B cell (primary cell): ENCODE results near the gene GIMAP8. TPM values are rescaled to one million over a fixed set of nuclear protein-coding genes. Genes with fewer than 3 reads are reported as not detected.

ENCODE experiments used
- ATAC-seq: fragments of 200-7000 bp; cut with Tn5 transposase; one replicate; pipeline ENCODE4 v1.10.0; 2021; ENCODE audit warnings: low read depth, mild to moderate bottlenecking, moderate number of reproducible peaks, moderate library complexity
- CTCF ChIA-PET: fragments of 350-600 bp; sonication (Branson Sonifier 250); formaldehyde crosslinking; loops from one replicate; lab custom pipeline; 2021; ENCODE audit warnings: antibody characterized with exemption, inconsistent platforms; lab: Charles Lee
- POLR2A ChIA-PET: fragments of 350-600 bp; sonication (Branson Sonifier 250); formaldehyde crosslinking; loops from one replicate; lab custom pipeline; 2021; ENCODE audit warnings: antibody characterized with exemption; lab: Charles Lee
- DNase-seq: peaks from one replicate; pipeline ENCODE4 v3.0.0; 2013
- H2AFZ ChIP-seq: 2 replicates; pipeline ENCODE4 v1.6.1; 2012; ENCODE audit warnings: mild to moderate bottlenecking, low read depth, low read length; ENCODE audit not compliant: insufficient read depth, poor library complexity, severe bottlenecking
- H3K27ac ChIP-seq, 2 donors: 1 replicate in 1 of 2; 2 replicates in 1 of 2; pipeline ENCODE4 v1.5.1; 2012 to 2013; ENCODE audit warnings: low read length in 2 of 2, mild to moderate bottlenecking in 2 of 2, moderate library complexity in 1 of 2
- H3K27me3 ChIP-seq, 4 experiments: fragments of 200-600 bp in 1 of 4; sonication (generic) in 1 of 4; replicated peaks in 1 of 4; 1 replicate in 2 of 4; 2 replicates in 2 of 4; pipeline versions ENCODE4 v1.6.1 to v1.7.0; 2013 to 2016; ENCODE audit warnings: low read length in 3 of 4, mild to moderate bottlenecking in 2 of 4, mixed read lengths in 1 of 4, moderate library complexity in 1 of 4; ENCODE audit not compliant: insufficient read depth in 4 of 4, control insufficient read depth in 3 of 4; ENCODE audit errors: control extremely low read depth in 1 of 4
- H3K36me3 ChIP-seq, 2 experiments: replicated peaks in 1 of 2; 1 replicate in 1 of 2; 2 replicates in 1 of 2; pipeline versions ENCODE4 v1.6.1 to v1.7.1; 2013; ENCODE audit warnings: low read length in 1 of 2; ENCODE audit not compliant: insufficient read depth in 2 of 2, control insufficient read depth in 1 of 2; ENCODE audit errors: control extremely low read depth in 1 of 2, extremely low read depth in 1 of 2
- H3K4me1 ChIP-seq, 2 donors: fragments of 200-600 bp in 1 of 2; sonication (generic) in 1 of 2; 1 replicate in 1 of 2; 2 replicates in 1 of 2; pipeline versions ENCODE4 v1.5.1 to v1.6.1; 2013 to 2017; ENCODE audit warnings: low read length in 2 of 2; ENCODE audit not compliant: control insufficient read depth in 2 of 2, insufficient read depth in 2 of 2
- H3K4me2 ChIP-seq: replicated peaks from 2 replicates; pipeline ENCODE3; 2012; ENCODE audit warnings: mild to moderate bottlenecking, low read depth, low read length; ENCODE audit not compliant: poor library complexity, severe bottlenecking
- H3K4me3 ChIP-seq, 5 experiments: fragments of 200-600 bp in 1 of 5; sonication (generic) in 1 of 5; 1 replicate in 3 of 5; 2 replicates in 2 of 5; pipeline versions ENCODE4 v1.5.1 to v1.7.0; 2011 to 2016; ENCODE audit warnings: low read length in 4 of 5, mild to moderate bottlenecking in 4 of 5, low read depth in 2 of 5, control low read depth in 1 of 5, moderate library complexity in 1 of 5; ENCODE audit not compliant: insufficient read depth in 1 of 5; ENCODE audit errors: control extremely low read depth in 1 of 5, extremely low read depth in 1 of 5
- H3K79me2 ChIP-seq: fragments of 200-600 bp; sonication (generic); one replicate; pipeline ENCODE4 v1.6.0; 2016; ENCODE audit warnings: low read length; ENCODE audit not compliant: control insufficient read depth, insufficient read depth
- H3K9ac ChIP-seq: fragments of 200-600 bp; sonication (generic); 2 replicates; pipeline ENCODE4 v1.6.1; 2017; ENCODE audit warnings: mild to moderate bottlenecking, low read length, moderate library complexity
- H3K9me3 ChIP-seq, 3 donors: one replicate each; pipeline versions ENCODE4 v1.6.1 to v1.7.1; 2013; ENCODE audit warnings: low read length in 2 of 3; ENCODE audit not compliant: control insufficient read depth in 2 of 3, insufficient read depth in 1 of 3; ENCODE audit errors: control extremely low read depth in 1 of 3
- H4K20me1 ChIP-seq: 2 replicates; pipeline ENCODE4 v1.6.0; 2012; ENCODE audit warnings: mild to moderate bottlenecking, low read length; ENCODE audit not compliant: insufficient read depth, control insufficient read depth, poor library complexity, severe bottlenecking
- H3K27ac Mint-ChIP-seq: one replicate; pipeline ENCODE4 v1.8.0; 2021; ENCODE audit warnings: mixed read lengths
- H3K27me3 Mint-ChIP-seq: one replicate; pipeline ENCODE4 v1.8.0; 2021; ENCODE audit warnings: mixed read lengths
- H3K4me1 Mint-ChIP-seq: one replicate; pipeline ENCODE4 v1.8.0; 2021; ENCODE audit warnings: mixed read lengths
- H3K4me3 Mint-ChIP-seq: one replicate; pipeline ENCODE4 v1.8.0; 2021; ENCODE audit warnings: mixed read lengths
- H3K9me3 Mint-ChIP-seq: one replicate; pipeline ENCODE4 v1.8.0; 2022; ENCODE audit warnings: mixed read lengths; ENCODE audit not compliant: insufficient read depth
- EZH2 ChIP-seq: IDR thresholded peaks from 2 replicates; pipeline ENCODE4 v1.6.1; 2012; ENCODE audit warnings: borderline replicate concordance, low read depth, mild to moderate bottlenecking, moderate library complexity, low read length; ENCODE audit not compliant: insufficient read depth, poor library complexity, severe bottlenecking
- WGBS: methylation state at CpG from one replicate; pipeline ENCODE4 v1.1.5; 2013; ENCODE audit warnings: missing lambda C conversion rate; ENCODE audit not compliant: insufficient coverage; 5-methylcytosine and 5-hydroxymethylcytosine counted together
- intact Hi-C: fragments of 100-400 bp; cut with micrococcal nuclease; formaldehyde crosslinking; loops from one replicate; pipeline ENCODE4 v1.10.0; 2022
- polyA plus RNA-seq: library from polyadenylated mRNA; depleted of rRNA; stranded (reverse); fragments of >200 nt; gene quantifications from 2 replicates; pipeline ENCODE4 v1.2.3, GENCODE V29; 2012
- total RNA-seq, 2 donors: library from RNA; stranded (reverse); fragments of 120-200 nt in 1 of 2; gene quantifications; 1 replicate in 1 of 2; 2 replicates in 1 of 2; pipeline versions ENCODE4 v1.2.3 to v1.2.4, GENCODE V29; 2013 to 2022
- TF ChIP-seq, protein P1 (sequence below): fragments of 200-600 bp; IDR thresholded peaks from one replicate; pipeline ENCODE4 v1.8.0; 2022; ENCODE audit warnings: antibody characterized with exemption, mild to moderate bottlenecking

Gene GIMAP8
- total and polyA plus RNA-seq, 2 donors (not counting 1 experiment from before 2014, with no cell fraction given) = 0.34 to 0.47 TPM

DNA sequence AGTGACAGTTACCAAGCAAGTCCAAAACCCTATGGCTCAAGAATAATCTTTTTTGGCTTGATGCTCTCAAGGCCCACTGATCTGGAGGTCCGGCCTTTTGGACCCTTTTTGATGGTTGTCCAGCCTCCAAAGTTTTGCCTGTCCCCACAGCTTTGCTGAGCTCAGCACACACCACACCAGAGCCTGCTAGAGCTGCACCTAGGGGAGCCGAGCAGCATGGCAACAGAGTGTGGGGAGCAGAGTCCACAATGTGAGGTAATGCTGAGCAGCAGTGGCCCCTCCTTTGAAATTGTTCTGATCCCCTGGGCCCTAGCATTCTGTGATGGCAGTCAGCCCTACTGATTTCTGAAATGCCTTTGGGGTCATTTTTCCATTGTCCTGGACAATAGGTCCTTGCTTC, 73.6 kb downstream of the GIMAP8 start:
- Mint-ChIP-seq H3K4me1 (no peaks in the 10 kb centered on the region), H3K27ac (no peak overlapping the region), H3K9me3 (peaks cover 12% of the 10 kb centered on the region), H3K27me3 (peaks cover 7% of the 10 kb centered on the region), H3K4me3 (no peak overlapping the region)
- H3K4me2 ChIP-seq = no peak overlapping the region
- no peaks in the 10 kb centered on the region for H3K79me2 ChIP-seq
- DNase-seq = no peak
- CTCF ChIA-PET = no interaction called here
- H3K4me3 ChIP-seq = no peak overlapping the region
- H3K9me3 ChIP-seq = no peaks in the 10 kb centered on the region
- H2AFZ ChIP-seq = no peak overlapping the region
- WGBS = 100% methylated on average over 1 of the region's 2 CpGs
- H3K4me1 ChIP-seq = no peaks in the 10 kb centered on the region
- intact Hi-C loops = no loop called here
- TF ChIP-seq, protein P1, sequence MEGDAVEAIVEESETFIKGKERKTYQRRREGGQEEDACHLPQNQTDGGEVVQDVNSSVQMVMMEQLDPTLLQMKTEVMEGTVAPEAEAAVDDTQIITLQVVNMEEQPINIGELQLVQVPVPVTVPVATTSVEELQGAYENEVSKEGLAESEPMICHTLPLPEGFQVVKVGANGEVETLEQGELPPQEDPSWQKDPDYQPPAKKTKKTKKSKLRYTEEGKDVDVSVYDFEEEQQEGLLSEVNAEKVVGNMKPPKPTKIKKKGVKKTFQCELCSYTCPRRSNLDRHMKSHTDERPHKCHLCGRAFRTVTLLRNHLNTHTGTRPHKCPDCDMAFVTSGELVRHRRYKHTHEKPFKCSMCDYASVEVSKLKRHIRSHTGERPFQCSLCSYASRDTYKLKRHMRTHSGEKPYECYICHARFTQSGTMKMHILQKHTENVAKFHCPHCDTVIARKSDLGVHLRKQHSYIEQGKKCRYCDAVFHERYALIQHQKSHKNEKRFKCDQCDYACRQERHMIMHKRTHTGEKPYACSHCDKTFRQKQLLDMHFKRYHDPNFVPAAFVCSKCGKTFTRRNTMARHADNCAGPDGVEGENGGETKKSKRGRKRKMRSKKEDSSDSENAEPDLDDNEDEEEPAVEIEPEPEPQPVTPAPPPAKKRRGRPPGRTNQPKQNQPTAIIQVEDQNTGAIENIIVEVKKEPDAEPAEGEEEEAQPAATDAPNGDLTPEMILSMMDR = no peak
- no peak for TF ChIP-seq EZH2
- no peak for ATAC-seq
- no peaks in the 10 kb centered on the region for H4K20me1 ChIP-seq
- POLR2A ChIA-PET = no interaction called here
- no peaks in the 10 kb centered on the region for H3K27me3 ChIP-seq
- H3K9ac ChIP-seq = no peak overlapping the region
- H3K36me3 ChIP-seq = no peaks in the 10 kb centered on the region
- H3K27ac ChIP-seq = no peak overlapping the region

Other genes starting within 250 kb of the GIMAP8 start
- 12.8 and 15.5 TPM in 2 replicates for gene LRRC61, start 127.3 kb upstream of the GIMAP8 start, total RNA-seq
- gene LRRC61, start 127.3 kb upstream of the GIMAP8 start, polyA plus RNA-seq = 5.3 and 12.9 TPM in 2 replicates
- 20.7 TPM in 2 replicates for gene ACTR3C, start 127.1 kb upstream of the GIMAP8 start, total RNA-seq
- 4.0 and 5.0 TPM in 2 replicates for gene ACTR3C, start 127.1 kb upstream of the GIMAP8 start, polyA plus RNA-seq
- 0.46 TPM in 1 of 2 replicates, not detected in the other for gene RARRES2, start 109.0 kb upstream of the GIMAP8 start, total RNA-seq
- not detected in 2 replicates for gene RARRES2, start 109.0 kb upstream of the GIMAP8 start, polyA plus RNA-seq
- gene REPIN1, start 81.8 kb upstream of the GIMAP8 start, total RNA-seq = 190 and 193 TPM in 2 replicates
- 126 and 165 TPM in 2 replicates for gene REPIN1, start 81.8 kb upstream of the GIMAP8 start, polyA plus RNA-seq
- gene ZNF775, start 71.3 kb upstream of the GIMAP8 start, total RNA-seq = 12.1 and 12.5 TPM in 2 replicates
- gene ZNF775, start 71.3 kb upstream of the GIMAP8 start, polyA plus RNA-seq = 3.7 and 4.2 TPM in 2 replicates
- 0.30 and 0.41 TPM in 2 replicates for gene GIMAP7, start 64.2 kb downstream of the GIMAP8 start, total RNA-seq
- 0.16 and 1.7 TPM in 2 replicates for gene GIMAP7, start 64.2 kb downstream of the GIMAP8 start, polyA plus RNA-seq
- 0.27 and 0.85 TPM in 2 replicates for gene GIMAP4, start 116.8 kb downstream of the GIMAP8 start, total RNA-seq
- gene GIMAP4, start 116.8 kb downstream of the GIMAP8 start, polyA plus RNA-seq = 0.30 and 0.66 TPM in 2 replicates
- 0.22 and 0.39 TPM in 2 replicates for gene GIMAP6, start 181.8 kb downstream of the GIMAP8 start, total RNA-seq
- 0.45 and 0.98 TPM in 2 replicates for gene GIMAP6, start 181.8 kb downstream of the GIMAP8 start, polyA plus RNA-seq
- gene GIMAP2, start 235.1 kb downstream of the GIMAP8 start, total RNA-seq = 18.1 and 18.3 TPM in 2 replicates
- gene GIMAP2, start 235.1 kb downstream of the GIMAP8 start, polyA plus RNA-seq = 13.2 and 19.9 TPM in 2 replicates